Fibroblast of villous mesenchyme (primary cell): Measurements from ENCODE around the gene NEURL1B. TPM values are rescaled to one million over a fixed set of nuclear protein-coding genes. Genes with fewer than 3 reads are reported as not detected.

Source experiments
- DNase-seq: peaks from one replicate; pipeline ENCODE4 v3.0.0-alpha.2; 2010; ENCODE audit warnings: low read depth
- H3K4me3 ChIP-seq: 2 replicates; pipeline ENCODE4 v1.5.1; 2011; ENCODE audit warnings: low read depth, mild to moderate bottlenecking, low read length
- CTCF ChIP-seq: IDR thresholded peaks from 2 replicates; pipeline ENCODE4 v1.5.1; 2012; ENCODE audit warnings: low read depth, mild to moderate bottlenecking, low read length; ENCODE audit not compliant: insufficient read depth
- total RNA-seq: library from RNA; depleted of rRNA; stranded (reverse); fragments of >200 nt; gene quantifications from 2 replicates; pipeline ENCODE4 v1.2.3, GENCODE V29; 2012

Gene NEURL1B
- total RNA-seq, 1 donor = 4.3 TPM

- DNase-seq = no peak
- no peak overlapping the region for H3K4me3 ChIP-seq
- no peak for TF ChIP-seq CTCF
These were observed 48.1 kb downstream of the NEURL1B start for GRCh38 chr5:172689218-172689572.

GRCh38 chr5:172689801-172690200, 48.7 kb downstream of the NEURL1B start:
- no peak overlapping the region for H3K4me3 ChIP-seq
- no peak for DNase-seq
- no peak for TF ChIP-seq CTCF

- no peak overlapping the region for H3K4me3 ChIP-seq
- no peak for TF ChIP-seq CTCF
- DNase-seq = no peak
These were observed 49.4 kb downstream of the NEURL1B start for GRCh38 chr5:172690258-172691075.

- DNase-seq = no peak
These were observed 50.8 kb downstream of the NEURL1B start for GRCh38 chr5:172691886-172692285.

GRCh38 chr5:172692451-172692850, 51.4 kb downstream of the NEURL1B start:
- no peak overlapping the region for H3K4me3 ChIP-seq
- TF ChIP-seq CTCF = no peak
- no peak for DNase-seq

More at GRCh38 chr5:172691886-172692285, 50.8 kb downstream of the NEURL1B start:
- H3K4me3 ChIP-seq = no peak overlapping the region
- no peak for TF ChIP-seq CTCF

- peak; percentile 46 for DNase-seq
- TF ChIP-seq CTCF = no peak
- H3K4me3 ChIP-seq = no peak overlapping the region
These were observed 51.9 kb downstream of the NEURL1B start for GRCh38 chr5:172692981-172693380.

GRCh38 chr5:172694061-172694460, 53.0 kb downstream of the NEURL1B start:
- TF ChIP-seq CTCF = no peak
- H3K4me3 ChIP-seq = no peak overlapping the region
- DNase-seq = no peak
